ENCODE measurements around the gene CMTM5. TPM values are rescaled to one million over a fixed set of nuclear protein-coding genes. Genes with fewer than 3 reads are reported as not detected.
A peak's percentile ranks its signal among the peaks of the same experiment; 100 is the strongest.

Gene CMTM5, protein sequence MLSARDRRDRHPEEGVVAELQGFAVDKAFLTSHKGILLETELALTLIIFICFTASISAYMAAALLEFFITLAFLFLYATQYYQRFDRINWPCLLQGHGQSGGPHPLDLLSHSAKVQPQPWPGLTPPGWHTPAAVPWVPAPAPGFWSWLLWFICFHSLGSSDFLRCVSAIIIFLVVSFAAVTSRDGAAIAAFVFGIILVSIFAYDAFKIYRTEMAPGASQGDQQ
- not detected in 2 replicates for total RNA-seq (2014; rRNA removed; shearing (Covaris generic))
- not detected in 2 replicates for polyA plus RNA-seq (2014; cell fraction: nucleus; rRNA removed)

DNA sequence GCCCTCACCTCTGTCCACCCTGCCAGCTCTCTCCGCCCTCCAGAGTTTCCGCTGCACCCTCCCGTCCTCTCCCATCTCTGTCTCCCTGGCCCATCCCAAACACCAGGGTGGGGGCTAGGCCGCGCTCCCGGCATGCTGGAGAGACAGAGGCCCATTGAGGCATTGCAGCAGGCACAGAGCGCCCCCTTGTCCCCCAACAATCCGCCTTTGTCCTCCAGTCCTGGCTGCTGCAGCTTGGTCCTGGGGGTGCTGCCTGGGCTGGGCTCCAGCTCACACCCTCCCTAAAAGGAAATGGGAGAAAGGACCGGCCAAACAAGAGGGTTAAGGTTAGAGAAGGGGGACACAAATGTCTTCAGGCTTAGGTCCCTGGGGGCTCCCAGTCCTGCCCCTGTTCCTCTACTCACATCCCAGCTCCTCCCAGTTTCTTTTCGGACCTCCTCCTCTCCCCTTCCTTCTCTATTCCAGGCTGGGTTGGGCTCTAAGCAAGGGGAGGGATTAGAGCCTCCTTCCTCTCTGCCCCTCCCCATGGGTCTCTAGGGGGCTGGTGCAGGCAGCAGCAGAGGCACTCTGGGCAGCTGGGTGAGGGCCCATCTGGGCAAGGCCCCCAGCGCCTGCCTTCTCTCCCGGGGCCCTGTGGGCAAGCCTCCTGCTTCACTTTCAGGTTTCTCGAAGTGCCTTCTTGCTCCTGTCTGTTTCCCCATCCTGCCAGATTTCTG, at the start of gene CMTM5:
Gene CMTM5, plus strand, starts transcription at position 565 of the 716 bp plus-strand sequence. CDS start 206 bp downstream, outside the sequence.
- no peak for DNase-seq (ENCODE audit: extremely low read depth, low read depth)

DNA sequence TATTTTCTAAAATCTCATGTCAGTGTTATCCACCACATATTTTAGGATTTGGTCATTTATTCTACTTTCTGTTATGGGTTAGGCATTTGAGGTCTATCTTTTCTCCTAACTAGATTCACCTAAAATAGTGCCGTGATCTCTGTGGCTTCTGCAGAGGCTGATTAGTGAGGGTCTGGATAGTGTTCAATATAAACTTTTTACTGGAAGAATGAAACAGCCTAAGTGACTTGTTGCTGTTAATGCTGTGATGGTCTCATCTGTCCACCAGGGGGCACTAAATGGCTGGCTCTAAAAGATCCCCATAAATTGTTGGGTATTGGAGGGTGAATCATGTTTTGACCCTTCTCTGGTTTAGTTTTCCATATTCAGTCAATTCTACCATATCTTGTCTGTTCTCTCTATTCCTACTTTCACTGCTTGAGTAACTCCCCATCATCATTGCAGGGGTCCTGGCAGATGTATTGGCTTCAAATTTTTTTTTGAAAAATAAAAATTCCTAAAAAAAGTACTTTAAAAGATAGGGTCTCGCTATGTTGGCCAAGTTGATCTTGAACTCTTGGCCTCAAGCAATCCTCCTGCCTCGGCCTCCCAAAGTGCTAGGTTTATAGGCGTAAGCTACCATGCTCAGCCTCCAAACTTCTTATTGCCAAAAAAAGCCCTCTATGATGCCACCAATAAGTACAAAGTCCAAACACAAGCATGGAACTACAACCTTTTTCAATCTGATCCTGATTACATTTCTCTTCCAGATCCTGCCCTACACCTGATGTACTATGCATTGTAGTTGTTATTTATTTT, 48.7 kb upstream of the CMTM5 start:
- DNase-seq (ENCODE audit: extremely low read depth, low read depth), result peak; percentile 70

DNA sequence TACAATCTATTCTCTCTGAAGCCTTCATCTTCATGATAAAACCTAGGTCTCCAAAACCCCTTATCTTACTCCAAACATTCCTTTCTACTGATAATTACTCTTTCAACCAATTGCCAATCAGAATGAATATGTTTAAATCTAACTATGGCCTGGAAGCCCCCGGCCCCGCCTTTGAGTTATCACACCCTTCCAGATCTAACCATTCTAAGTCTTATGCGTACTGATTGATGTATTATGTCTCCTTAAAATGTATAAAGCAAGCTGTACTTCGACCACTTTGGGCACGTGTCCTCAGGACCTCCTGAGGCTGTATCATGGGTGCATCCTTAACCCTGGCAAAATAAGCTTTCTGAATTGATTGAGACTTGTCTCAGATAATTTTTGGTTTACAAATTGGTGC, 41.2 kb upstream of the CMTM5 start:
- DNase-seq (ENCODE audit: extremely low read depth, low read depth), result no peak

DNA sequence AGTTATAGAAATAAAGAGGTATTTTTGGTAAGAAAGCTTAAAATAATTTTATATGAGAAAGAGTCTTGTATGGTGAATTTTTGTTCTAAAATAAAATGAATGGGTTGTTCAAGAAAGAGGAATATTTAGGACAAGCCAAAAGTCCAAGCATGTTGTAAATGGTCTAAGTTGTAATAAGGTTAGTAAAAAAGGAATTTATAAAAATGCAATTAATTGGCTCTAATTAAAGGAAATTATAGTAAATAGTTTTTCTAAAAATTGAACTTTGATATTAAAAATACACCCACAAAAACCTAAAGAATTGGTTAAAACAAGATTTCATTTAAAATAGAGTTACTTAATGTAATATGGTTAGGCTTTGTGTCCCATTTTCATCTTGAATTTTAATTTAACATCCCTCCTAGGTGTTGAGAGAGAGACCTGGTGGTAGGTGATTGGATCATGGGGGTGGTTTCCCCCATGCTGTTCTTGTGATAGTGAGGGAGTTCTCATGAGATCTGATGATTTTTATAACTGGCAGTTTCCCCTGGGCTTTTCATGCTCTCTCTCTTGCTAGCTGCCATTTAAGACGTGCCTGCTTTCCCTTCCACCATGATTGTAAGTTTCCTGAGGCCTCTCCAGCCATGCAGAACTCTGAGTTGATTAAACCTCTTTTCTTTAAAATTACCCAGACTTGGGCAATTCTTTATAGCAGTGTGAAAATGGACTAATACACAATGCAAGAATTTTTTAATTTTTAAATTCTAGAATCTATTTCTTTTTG, 37.2 kb upstream of the CMTM5 start:
- no peak for DNase-seq (ENCODE audit: extremely low read depth, low read depth)

DNA sequence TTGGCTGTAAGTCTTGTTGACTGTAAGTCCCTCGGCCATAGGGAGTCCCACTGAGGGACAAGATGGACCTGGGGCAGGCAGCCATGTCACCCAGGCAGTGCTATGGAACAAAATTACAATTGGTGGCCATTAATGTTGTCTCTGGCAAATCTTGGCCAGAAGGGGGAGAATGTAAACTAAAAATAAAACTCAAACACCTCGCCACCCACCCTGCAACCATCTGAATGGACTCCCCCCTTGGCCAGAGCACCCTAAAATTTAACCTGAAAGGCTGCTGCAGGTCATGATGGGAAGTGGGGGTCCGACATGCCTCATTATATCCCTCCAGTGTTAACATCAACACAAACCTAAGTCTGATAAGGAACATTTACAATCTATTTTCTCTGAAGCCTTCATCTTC, 32.4 kb upstream of the CMTM5 start:
- no peak for DNase-seq (ENCODE audit: extremely low read depth, low read depth)

DNA sequence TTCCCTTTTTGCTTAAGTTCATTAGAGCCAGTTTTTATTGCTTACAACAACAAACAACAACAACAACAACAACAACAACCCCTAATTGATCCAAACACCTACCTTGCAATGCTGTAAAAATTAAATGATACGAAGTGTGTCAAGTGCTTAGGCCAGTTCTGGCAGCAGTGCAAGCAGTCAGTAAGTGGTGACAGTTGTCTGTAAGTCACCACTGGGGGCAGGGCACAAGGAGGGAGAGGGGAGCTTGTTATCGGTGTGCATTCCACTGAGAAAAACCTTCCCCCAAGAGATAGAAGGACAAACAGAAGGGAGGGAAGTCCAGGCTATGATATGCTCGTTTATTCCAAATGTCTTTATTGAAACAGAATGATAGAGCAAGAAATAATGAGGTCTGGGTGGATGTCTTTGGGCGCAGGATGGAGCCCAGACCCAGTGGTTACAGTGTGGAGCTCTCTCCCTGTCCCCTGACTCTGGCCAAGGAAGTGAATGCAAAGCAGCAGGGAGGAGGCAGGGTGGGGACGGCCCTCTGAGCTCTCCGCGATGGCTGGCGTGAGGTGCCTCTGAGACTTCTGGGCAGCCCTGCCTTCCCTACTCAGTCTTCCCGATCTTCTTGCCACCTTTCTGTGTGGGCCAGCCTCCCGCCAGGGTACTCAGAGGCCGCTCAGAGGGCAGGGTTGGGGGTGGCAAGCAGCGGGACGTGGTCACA, 30.7 kb upstream of the CMTM5 start:
- DNase-seq (ENCODE audit: extremely low read depth, low read depth), result no peak

DNA sequence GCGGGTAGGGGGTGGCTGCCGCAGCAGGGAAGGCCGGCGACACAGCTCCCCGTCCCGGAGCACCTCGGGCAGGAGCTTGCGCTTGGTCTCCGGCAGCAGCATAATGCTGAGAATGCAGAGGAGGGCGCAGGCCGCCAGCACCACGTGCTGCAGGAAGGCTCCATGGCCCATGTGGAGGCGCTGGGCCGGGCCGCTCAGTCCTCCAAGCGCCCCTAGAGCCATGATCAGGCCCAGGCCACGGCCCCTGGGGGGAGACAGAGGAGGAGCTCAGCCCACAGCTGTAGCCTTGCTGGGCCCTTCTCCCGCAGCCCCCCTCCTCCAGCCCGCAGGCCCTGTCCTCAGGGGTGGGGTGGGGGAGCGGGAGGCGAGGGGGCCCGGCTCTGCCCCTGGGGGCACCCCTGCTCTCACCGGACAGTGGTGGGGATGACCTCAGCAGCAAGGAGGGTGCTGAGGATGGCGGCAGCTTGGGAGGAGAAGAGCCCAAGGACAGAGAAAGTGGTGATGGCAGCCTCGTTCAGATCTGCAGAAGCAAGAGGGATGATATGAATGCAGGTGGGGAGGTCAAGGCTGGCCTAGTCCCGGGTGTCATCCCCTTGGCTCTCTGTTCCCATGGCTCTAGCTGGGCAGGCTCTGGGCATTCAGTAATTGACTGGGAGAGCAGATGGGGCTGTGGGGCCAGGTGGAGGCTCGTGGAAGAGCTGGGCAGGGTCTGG, 30.0 kb upstream of the CMTM5 start:
- no peak for DNase-seq (ENCODE audit: extremely low read depth, low read depth)

DNA sequence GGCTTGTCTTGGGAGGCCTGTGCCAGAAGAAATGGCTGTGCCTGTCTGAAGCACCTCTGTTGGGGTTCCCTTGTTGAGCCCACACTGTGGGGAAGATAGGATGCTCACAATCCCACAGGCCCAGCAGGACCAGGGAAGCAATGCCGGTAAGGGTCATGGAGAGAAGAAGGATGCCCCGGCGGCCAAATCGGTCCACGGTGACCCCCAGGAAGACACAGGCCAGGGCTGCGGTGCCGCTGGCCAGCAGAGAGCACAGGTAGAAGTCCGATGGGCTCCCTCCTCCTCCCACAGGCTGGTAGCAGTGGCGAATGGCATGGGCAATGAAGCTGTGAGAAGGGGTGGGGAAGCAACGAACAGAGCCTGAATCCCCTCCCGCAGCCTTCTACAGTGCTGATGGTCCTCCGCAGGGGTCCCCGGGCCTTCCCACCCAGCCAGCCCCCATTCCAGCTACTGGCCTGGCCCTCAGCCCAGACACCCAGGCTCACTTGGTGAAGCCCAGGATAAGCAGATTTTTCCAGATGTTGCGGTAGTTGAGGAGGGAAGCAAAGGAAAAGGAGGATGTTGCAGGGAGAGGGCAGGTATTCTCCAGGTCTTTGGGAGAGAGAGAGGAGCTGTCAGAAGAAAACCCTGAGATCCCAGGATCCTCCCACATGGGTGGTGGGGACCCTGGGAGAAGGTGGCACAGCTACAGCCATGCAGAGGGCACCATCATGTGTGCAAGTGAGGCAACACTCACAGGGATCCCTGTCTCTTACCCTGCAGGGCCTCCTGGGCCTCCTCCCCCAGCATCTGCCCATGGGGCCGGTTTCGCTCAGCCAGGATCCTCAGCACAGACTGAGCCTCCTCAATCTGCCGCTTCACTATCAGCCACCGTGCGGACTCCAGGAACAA, 29.2 kb upstream of the CMTM5 start:
- DNase-seq (ENCODE audit: extremely low read depth, low read depth), result no peak

DNA sequence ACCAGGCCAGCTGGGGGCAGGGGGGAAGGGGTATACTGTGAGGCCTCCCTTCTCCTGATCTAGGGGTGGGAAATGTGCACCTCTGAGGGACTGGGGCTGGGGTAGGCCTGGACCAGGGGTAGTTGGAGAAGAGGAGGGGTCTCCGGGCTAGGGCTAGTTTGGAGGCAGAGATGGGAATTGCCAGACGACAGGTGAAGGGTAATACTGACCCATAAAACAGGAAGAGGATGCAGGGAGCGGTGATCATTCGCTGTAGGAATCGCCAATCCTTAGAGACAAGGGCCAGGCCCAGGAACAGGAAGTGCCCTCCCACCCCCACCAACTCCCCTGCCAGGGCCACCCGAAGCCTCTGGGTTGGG, 28.6 kb upstream of the CMTM5 start:
- no peak for DNase-seq (ENCODE audit: extremely low read depth, low read depth)

DNA sequence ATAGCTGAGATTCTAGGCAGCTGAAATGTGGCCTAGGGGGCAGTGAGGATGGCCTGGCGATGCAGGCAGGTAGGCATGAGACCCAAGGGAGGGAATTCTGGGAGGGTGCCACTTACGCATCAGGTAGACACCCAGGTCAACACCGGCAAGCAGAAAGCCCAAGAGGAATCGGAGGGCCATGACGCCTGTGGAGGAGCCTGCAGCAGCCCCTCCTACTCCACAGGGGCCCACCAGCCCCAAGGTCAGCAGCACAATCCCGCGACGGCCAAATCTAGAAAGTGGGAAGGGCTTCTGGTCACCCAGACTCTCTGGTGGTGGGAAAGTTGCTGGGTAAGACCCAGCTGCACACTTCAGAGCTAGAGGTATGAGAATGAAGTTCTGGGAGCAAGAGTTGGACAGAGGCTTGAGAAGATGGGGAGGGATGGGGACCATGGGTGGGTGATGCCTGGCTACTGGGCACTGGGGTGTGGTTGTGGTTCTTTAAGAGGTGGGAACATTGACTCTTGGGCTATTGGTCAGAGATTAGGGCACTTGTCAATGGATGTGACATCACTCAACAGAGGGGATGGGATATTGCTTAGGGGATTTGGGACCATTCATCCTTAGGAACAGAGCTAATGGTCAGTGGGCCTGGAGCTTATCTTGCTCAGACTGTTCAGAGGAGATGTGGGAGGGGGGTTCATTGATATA, 27.5 kb upstream of the CMTM5 start:
- no peak for DNase-seq (ENCODE audit: extremely low read depth, low read depth)

DNA sequence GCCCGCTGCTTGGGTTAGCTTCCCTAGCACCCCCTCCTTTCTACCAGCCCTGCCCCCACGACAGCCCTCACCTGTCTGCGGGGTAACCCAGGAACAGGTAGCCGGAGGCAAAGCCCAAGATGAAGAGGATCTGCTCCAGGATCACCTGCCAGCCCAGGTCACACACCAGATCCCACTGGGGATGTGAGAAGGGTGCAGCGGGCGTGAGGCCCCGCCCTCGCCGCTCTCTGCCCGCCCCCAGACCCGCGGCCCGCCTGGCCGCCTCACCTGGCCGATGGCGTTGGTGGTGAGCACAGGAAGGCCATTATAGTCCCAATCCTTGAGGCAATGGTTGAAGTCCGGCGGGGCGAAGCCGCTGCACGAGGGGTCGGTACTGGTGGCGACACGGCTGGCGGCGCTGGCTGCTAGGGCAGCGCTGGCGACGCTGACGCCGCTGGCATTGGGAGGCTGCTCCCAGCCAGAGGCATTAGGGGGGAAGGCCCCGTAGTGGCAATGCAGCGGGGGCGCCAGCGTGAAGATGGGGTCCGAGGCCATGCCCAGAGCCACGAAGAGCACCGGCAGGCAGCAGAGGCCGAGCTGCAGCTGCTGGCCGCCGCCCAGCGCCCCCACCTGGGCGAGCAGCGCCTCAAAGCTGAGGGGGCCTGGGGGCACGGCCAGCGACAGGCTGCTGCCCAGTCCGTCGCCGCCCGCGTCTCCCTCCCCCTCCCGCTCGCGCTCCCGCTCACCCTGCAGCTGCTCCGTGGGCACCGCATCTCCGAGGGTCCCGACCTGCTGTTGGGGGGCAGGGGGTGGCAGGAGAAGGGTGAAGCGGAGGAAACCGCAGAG, 25.0 kb upstream of the CMTM5 start:
- no peak for DNase-seq (ENCODE audit: extremely low read depth, low read depth)

DNA sequence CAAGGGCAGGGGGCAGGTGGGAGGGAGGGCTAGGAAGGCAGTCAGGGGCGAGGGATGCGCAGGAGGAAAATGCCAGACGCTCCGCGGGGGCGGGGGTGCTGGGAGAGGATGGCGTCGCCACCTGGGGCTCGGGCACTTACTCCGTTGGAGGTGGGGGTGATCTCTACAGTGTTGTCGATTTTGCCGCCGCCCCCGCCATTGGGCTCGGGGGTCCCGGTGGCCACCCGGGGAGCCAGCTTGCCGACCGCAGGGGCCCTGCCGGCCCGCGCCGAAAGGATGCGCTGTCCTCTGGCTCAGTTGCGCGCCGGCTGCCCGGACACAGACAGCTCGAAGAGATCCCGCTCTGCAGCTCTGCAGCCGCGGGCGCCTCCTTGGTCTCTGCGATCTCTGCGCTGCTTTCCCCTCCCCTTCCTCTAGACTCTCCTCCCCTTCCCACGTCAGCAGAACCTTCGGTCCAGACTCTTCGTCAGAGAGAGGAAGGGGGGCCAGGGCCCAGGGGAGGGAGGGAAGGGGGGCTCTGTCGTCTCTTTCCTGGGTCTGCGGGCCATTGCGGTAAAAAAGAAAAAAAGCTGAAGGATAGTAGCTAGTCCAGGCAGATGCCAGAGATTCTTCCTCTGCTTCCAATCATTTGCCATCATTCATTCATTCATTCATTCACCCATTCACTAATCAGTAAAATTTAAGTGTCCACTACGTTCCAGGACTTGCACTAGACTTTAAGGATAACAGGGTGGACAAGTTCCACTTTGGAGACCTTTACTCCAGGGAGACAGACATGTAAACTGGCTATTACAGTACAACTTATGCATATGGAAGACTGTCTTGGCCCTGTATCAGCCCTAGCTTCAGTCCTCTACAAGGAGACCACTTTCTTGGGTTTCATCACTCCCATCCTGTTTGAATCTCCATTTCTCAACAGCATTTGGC, 24.1 kb upstream of the CMTM5 start, which contains the start of gene SLC22A17:
Gene SLC22A17, minus strand, starts transcription at position 382 of the 927 bp plus-strand sequence.
- DNase-seq (ENCODE audit: extremely low read depth, low read depth), result peak; percentile 43

DNA sequence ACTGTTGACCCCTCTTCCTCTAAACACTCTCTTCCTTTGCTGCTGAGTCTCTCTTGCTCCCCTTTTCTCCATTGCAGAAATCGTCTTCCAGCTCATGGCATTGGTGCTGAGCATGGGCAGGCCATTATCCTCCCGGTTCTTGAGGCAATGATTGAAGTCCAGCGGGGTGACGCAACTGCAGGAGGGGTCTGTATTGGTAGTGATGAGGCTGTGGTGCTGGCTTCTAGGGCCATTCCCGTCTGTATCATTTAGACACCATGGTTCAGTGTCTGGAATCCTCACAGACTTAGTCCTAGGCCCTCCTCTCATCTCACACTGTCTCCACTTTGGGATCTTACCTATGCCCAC, 23.4 kb upstream of the CMTM5 start:
- DNase-seq (ENCODE audit: extremely low read depth, low read depth), result no peak

DNA sequence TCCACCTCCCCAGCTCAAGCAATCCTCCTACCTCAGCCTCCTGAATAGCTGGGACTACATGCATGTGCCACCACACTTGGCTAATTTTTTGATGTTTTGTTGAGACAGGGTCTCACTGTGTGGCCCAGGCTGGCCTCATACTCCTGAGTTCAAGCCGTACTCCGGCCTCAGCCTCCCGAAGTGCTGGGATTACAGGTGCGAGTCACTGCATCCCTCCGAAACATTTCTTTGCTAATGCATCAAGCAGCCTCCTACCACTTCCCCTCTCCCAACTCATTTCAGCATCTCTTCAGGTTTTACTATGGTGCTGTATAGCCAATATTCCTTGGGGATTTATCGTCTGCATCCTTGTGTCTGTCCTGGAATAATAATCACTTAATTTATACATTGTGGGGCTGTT, 21.9 kb upstream of the CMTM5 start:
- no peak for DNase-seq (ENCODE audit: extremely low read depth, low read depth)

DNA sequence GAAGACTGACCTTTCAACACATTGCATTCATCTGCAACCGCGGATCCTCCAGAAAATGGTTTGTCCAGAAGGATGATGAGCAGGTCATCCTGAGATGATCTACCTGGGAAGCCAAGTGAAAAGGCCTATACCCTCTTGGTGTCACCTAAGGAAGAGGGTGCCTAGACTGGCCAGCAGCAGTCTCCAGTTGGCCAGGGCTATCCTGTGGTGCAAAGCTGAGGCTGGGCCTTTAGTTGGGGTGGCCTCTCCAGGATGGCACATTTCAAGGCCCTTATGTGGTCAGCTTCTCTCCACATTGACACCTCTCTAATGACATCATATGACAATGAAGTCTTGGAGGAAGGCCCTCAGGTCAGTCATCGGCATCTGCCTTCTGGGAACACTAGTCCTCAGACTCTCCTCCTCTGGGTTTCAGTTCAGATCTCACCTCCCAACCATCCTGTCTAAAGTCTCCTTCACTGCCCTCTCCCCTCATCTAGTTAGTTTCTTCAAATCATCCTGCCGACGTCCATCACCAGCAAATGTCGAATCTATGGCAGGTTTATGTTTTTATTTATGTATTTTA, 20.9 kb upstream of the CMTM5 start:
- DNase-seq (ENCODE audit: extremely low read depth, low read depth), result no peak

DNA sequence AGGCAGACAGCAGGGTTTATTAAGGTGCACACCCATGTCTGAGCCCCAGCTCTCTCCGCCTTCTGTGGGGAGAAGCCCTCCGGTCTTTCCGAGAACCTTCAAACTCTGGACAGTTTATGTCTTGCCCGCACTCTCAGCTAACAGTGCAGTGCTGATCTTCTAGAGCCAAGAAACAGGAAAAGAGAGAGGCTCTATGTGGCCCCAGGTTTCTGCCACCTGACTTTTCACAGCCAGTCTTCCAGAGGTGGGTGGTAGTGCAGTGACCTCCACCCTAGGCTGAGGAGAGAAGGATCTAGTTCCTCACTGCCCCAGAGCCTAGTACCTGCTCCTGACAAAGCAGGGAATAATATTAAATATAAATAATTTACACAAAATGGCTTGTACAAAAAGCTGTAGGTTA, 20.2 kb upstream of the CMTM5 start:
- no peak for DNase-seq (ENCODE audit: extremely low read depth, low read depth)

All from NCI-H460 (cell line).